GM23338 (cell line): ENCODE measurements around the gene RAPGEF4. TPM values are rescaled to one million over a fixed set of nuclear protein-coding genes. Genes with fewer than 3 reads are reported as not detected.

Experiments
- ATAC-seq: fragments of 200-7000 bp; cut with Tn5 transposase; 3 replicates; pipeline ENCODE4 v1.9.1; 2020
- DNase-seq: peaks from one replicate; pipeline ENCODE4 v3.0.0-alpha.2; 2015; ENCODE audit warnings: low spot score
- H2AFZ ChIP-seq: fragments of 200-600 bp; sonication (generic); 2 replicates; pipeline ENCODE4 v1.8.0; 2016; ENCODE audit warnings: antibody characterized with exemption, mild to moderate bottlenecking, moderate library complexity
- H3F3A ChIP-seq: fragments of 200-600 bp; sonication (generic); replicated peaks from 2 replicates; pipeline ENCODE4 v1.8.0; 2017; ENCODE audit warnings: antibody characterized with exemption, mixed run types, low read depth
- H3K27ac ChIP-seq: fragments of 200-600 bp; sonication (generic); 2 replicates; pipeline ENCODE4 v1.6.1; 2016; ENCODE audit warnings: low read depth
- H3K27me3 ChIP-seq: fragments of 200-600 bp; sonication (generic); 2 replicates; pipeline ENCODE4 v1.8.0; 2016; ENCODE audit warnings: mild to moderate bottlenecking, mixed run types, moderate library complexity; ENCODE audit not compliant: insufficient read depth
- H3K36me3 ChIP-seq: fragments of 200-600 bp; sonication (generic); 2 replicates; pipeline ENCODE4 v1.8.0; 2016; ENCODE audit warnings: mild to moderate bottlenecking; ENCODE audit not compliant: insufficient read depth
- H3K4me1 ChIP-seq: fragments of 200-600 bp; sonication (generic); 2 replicates; pipeline ENCODE4 v1.8.0; 2016; ENCODE audit warnings: mild to moderate bottlenecking, moderate library complexity; ENCODE audit not compliant: insufficient read depth
- H3K4me2 ChIP-seq: fragments of 200-600 bp; sonication (generic); 2 replicates; pipeline ENCODE4 v1.7.1; 2017; ENCODE audit warnings: mixed run types
- H3K4me3 ChIP-seq: fragments of 200-600 bp; sonication (generic); 2 replicates; pipeline ENCODE4 v1.6.1; 2016; ENCODE audit warnings: mixed run types
- H3K79me2 ChIP-seq: fragments of 200-600 bp; sonication (generic); replicated peaks from 2 replicates; pipeline ENCODE4 v1.8.0; 2017; ENCODE audit warnings: mild to moderate bottlenecking; ENCODE audit not compliant: insufficient read depth
- H3K9me2 ChIP-seq: fragments of 200-600 bp; sonication (generic); 2 replicates; pipeline ENCODE4 v1.8.0; 2017; ENCODE audit not compliant: insufficient read depth
- H4K20me1 ChIP-seq: fragments of 200-600 bp; sonication (generic); replicated peaks from 2 replicates; pipeline ENCODE4 v1.8.0; 2017; ENCODE audit warnings: mild to moderate bottlenecking; ENCODE audit not compliant: insufficient read depth
- H3K27ac Mint-ChIP-seq: 2 replicates; pipeline ENCODE4 v1.8.0; 2020; ENCODE audit warnings: inconsistent platforms, mild to moderate bottlenecking, moderate library complexity, mixed read lengths
- H3K27me3 Mint-ChIP-seq: 3 replicates; pipeline ENCODE4 v1.8.0; 2022; ENCODE audit warnings: low read depth, mild to moderate bottlenecking, moderate library complexity, mixed read lengths, inconsistent platforms; ENCODE audit not compliant: insufficient read depth, poor library complexity
- H3K36me3 Mint-ChIP-seq: 3 replicates; pipeline ENCODE4 v1.8.0; 2021; ENCODE audit warnings: low read depth, mild to moderate bottlenecking, inconsistent platforms, moderate library complexity, mixed read lengths
- H3K4me1 Mint-ChIP-seq: 3 replicates; pipeline ENCODE4 v1.8.0; 2020; ENCODE audit warnings: mild to moderate bottlenecking, inconsistent platforms, mixed read lengths
- H3K4me3 Mint-ChIP-seq: 3 replicates; pipeline ENCODE4 v1.8.0; 2021; ENCODE audit warnings: moderate library complexity, mild to moderate bottlenecking, inconsistent platforms, mixed read lengths
- H3K9me3 Mint-ChIP-seq: 3 replicates; pipeline ENCODE4 v1.8.0; 2020; ENCODE audit warnings: moderate library complexity, mild to moderate bottlenecking, inconsistent platforms, mixed read lengths
- CREB1 ChIP-seq: fragments of 250-450 bp; sonication (Bioruptor Pico); IDR thresholded peaks from 2 replicates; pipeline ENCODE4 v1.5.0; 2020; ENCODE audit warnings: low read depth, mild to moderate bottlenecking, moderate library complexity
- CTCF ChIP-seq, 2 experiments: fragments of 200-600 bp in 1 of 2; sonication (generic) in 1 of 2; conservative IDR thresholded peaks; 2 replicates each; pipeline versions ENCODE4 v1.5.1 to v1.6.1; 2016 to 2017; ENCODE audit warnings: antibody characterized with exemption in 2 of 2, low read depth in 2 of 2, mild to moderate bottlenecking in 2 of 2, moderate library complexity in 1 of 2
- ETS1 ChIP-seq: IDR thresholded peaks from 2 replicates; pipeline ENCODE4 v1.6.1; 2016; ENCODE audit warnings: antibody characterized with exemption
- EZH2 ChIP-seq: fragments of 200-600 bp; sonication (generic); IDR thresholded peaks from one replicate; pipeline ENCODE4 v1.8.0; 2017; ENCODE audit warnings: antibody characterized with exemption, mild to moderate bottlenecking, low read depth; ENCODE audit not compliant: unreplicated experiment
- EZH2phosphoT487 ChIP-seq: fragments of 200-600 bp; sonication (generic); IDR thresholded peaks from one replicate; pipeline ENCODE4 v1.8.1; 2018; ENCODE audit warnings: antibody characterized with exemption; ENCODE audit not compliant: unreplicated experiment
- JUNB ChIP-seq: IDR thresholded peaks from one replicate; pipeline ENCODE4 v1.6.1; 2016; ENCODE audit warnings: antibody characterized with exemption; ENCODE audit not compliant: unreplicated experiment
- NANOG ChIP-seq: IDR thresholded peaks from 2 replicates; pipeline ENCODE4 v1.6.1; 2016; ENCODE audit warnings: antibody characterized with exemption, borderline replicate concordance
- POLR2AphosphoS5 ChIP-seq: IDR thresholded peaks from 2 replicates; pipeline ENCODE4 v1.6.1; 2016; ENCODE audit warnings: antibody characterized with exemption, low read depth
- REST ChIP-seq: IDR thresholded peaks from one replicate; pipeline ENCODE4 v1.6.1; 2018; ENCODE audit warnings: antibody characterized with exemption; ENCODE audit not compliant: unreplicated experiment
- STAT1 ChIP-seq: IDR thresholded peaks from one replicate; pipeline ENCODE4 v1.6.1; 2016; ENCODE audit warnings: antibody characterized with exemption; ENCODE audit not compliant: unreplicated experiment
- ZNF114 ChIP-seq: fragments of 250-450 bp; sonication (Bioruptor Pico); IDR thresholded peaks from 2 replicates; pipeline ENCODE4 v1.5.0; 2020; ENCODE audit warnings: mild to moderate bottlenecking, moderate library complexity
- ZNF331 ChIP-seq: fragments of 250-450 bp; sonication (Bioruptor Pico); IDR thresholded peaks from 2 replicates; pipeline ENCODE4 v1.5.0; 2020; ENCODE audit warnings: low read depth, mild to moderate bottlenecking, moderate library complexity
- ZNF462 ChIP-seq: fragments of 250-450 bp; sonication (Bioruptor Pico); IDR thresholded peaks from 2 replicates; pipeline ENCODE4 v1.5.0; 2020; ENCODE audit warnings: mild to moderate bottlenecking, moderate library complexity
- polyA plus RNA-seq: library from polyadenylated mRNA; unstranded; fragments of >200 nt; fragmentation: Nextera tagmentation; extraction: Ambion mirVana; gene quantifications from 2 replicates; pipeline ENCODE4 v1.2.1, GENCODE V29; 2016
- total RNA-seq: library from RNA; depleted of rRNA; stranded (reverse); fragments of >200 nt; shearing (Covaris generic); gene quantifications from 2 replicates; pipeline ENCODE4 v1.2.3, GENCODE V29; 2014

Gene RAPGEF4
- total and polyA plus RNA-seq, 2 experiments from 2014 or later, result 1.7 to 4.7 TPM

GRCh38 chr2:173092844-173093402, 357.3 kb downstream of the RAPGEF4 start:
- TF ChIP-seq EZH2phosphoT487 (no peak), JUNB (no peak), EZH2 (no peak), ZNF462 (CRISPR knock-in tag) (no peak), ZNF114 (CRISPR knock-in tag) (no peak), CREB1 (CRISPR knock-in tag) (no peak), NANOG (no peak), ETS1 (no peak), CTCF (conservative IDR thresholded peaks at IDR 0.05; ENCODE audit: low read depth in 2 of 2) (no peak), ZNF331 (CRISPR knock-in tag) (no peak), REST (no peak), STAT1 (no peak), POLR2AphosphoS5 (no peak)
- Mint-ChIP-seq H3K27me3 (no peaks in the 10 kb centered on the region), H3K4me3 (no peak overlapping the region)

More at GRCh38 chr2:173092844-173093402, 357.3 kb downstream of the RAPGEF4 start:
- H3K4me2 ChIP-seq, result no peak overlapping the region
- no peak overlapping the region for H3K27ac ChIP-seq
- no peak overlapping the region for H3K4me3 ChIP-seq
- no peak for ATAC-seq
- Mint-ChIP-seq H3K4me1 (peaks cover 16% of the 10 kb centered on the region), H3K27ac (no peak overlapping the region), H3K36me3 (no peaks in the 10 kb centered on the region), H3K9me3 (no peaks in the 10 kb centered on the region; the same call in 2 of the 3 replicates)
- H3K27me3 ChIP-seq, result no peaks in the 10 kb centered on the region
- no peaks in the 10 kb centered on the region; the same call in 1 of the 2 replicates for H3K79me2 ChIP-seq
- H3K4me1 ChIP-seq, result peaks cover 5% of the 10 kb centered on the region; the same call in 1 of the 2 replicates
- no peaks in the 10 kb centered on the region for H3K9me2 ChIP-seq
- DNase-seq, result no peak
- H2AFZ ChIP-seq, result no peak overlapping the region
- no peaks in the 10 kb centered on the region for H3K36me3 ChIP-seq
- no peaks in the 10 kb centered on the region for H4K20me1 ChIP-seq
- no peaks in the 10 kb centered on the region for H3F3A ChIP-seq
